ENCODE measurements around the gene DDA1. TPM values are rescaled to one million over a fixed set of nuclear protein-coding genes. Genes with fewer than 3 reads are reported as not detected.
A peak's percentile ranks its signal among the peaks of the same experiment; 100 is the strongest.

The DDA1 gene
- total and polyA plus RNA-seq, 10 of the 15 experiments (the other 5 are each of a cell fraction or from before 2014, with no cell fraction given) = 0.76 to 71.0 (median 39.4) TPM

- Histone ChIP-seq H3K27ac (ENCODE audit: control insufficient read depth, insufficient read depth) (no peak overlapping the region), H3K4me3 (no peak overlapping the region), H3K79me2 (ENCODE audit: control insufficient read depth, insufficient read depth, low read length) (no peaks in the 10 kb centered on the region), H3K9me3 (replicated peaks; ENCODE audit: control insufficient read depth, insufficient read depth, low read length) (no peaks in the 10 kb centered on the region), H2AFZ (ENCODE audit: control insufficient read depth, low read depth, low read length) (no peak overlapping the region), H3K36me3 (ENCODE audit: control insufficient read depth in 2 of 2, insufficient read depth in 2 of 2, low read length in 1 of 2) (peaks cover 5 to 12% of the 10 kb centered on the region in 2 experiments; a peak in 3 of 4 replicates), H3K27me3 (replicated peaks in 1 of 2; ENCODE audit: control insufficient read depth in 2 of 2, insufficient read depth in 2 of 2, low read length in 1 of 2) (no peaks in the 10 kb centered on the region), H3K4me2 (ENCODE audit: control insufficient read depth, insufficient read depth) (peak overlapping the region; percentile 48; the same call in 1 of the 2 replicates), H3K9ac (ENCODE audit: control insufficient read depth, insufficient read depth, low read length) (no peak overlapping the region), H3K4me1 (ENCODE audit: control insufficient read depth, insufficient read depth, low read length) (no peaks in the 10 kb centered on the region), H4K20me1 (ENCODE audit: control insufficient read depth, insufficient read depth) (no peaks in the 10 kb centered on the region)
- in situ Hi-C loops (cut with MboI) = no loop called here
- RAD21 ChIA-PET (ENCODE audit: unreplicated experiment) = no interaction called here
- DNase-seq (ENCODE audit: low read depth, low spot score) (no peak), ATAC-seq (peak; percentile 11; the same call in 2 of the 3 replicates), FAIRE-seq (no peak)
- POLR2A ChIA-PET = interaction anchor here (1.8 kb wide), 1 partner anchor 18 kb away, joined by 8 read pairs; the partner anchor contains the start of gene MRPL34
- BruUV-seq (replicated peaks) = no TSS peak
- CTCF ChIA-PET = interaction anchor here (0.6 to 0.9 kb wide), 2 partner anchors 18 to 473 kb away, joined by 3 to 4 read pairs; partner anchors contain the start of gene MRPL34
- SMC1A ChIA-PET (ENCODE audit: uncharacterized antibody, unreplicated experiment) = no interaction called here
- 21% methylated on average over 25 of the region's 56 CpGs for WGBS (ENCODE audit: insufficient coverage, insufficient replicate concordance, low lambda C conversion rate, missing lambda C conversion rate)
- intact Hi-C loops (cut with micrococcal nuclease; ENCODE audit: unreplicated experiment) = no loop called here
- TF ChIP-seq HDAC6 (IDR thresholded peaks at IDR 0.05; ENCODE audit: unreplicated experiment) = no peak
- peak in 1 of 2 experiments; percentile 32; a peak in 1 of 3 replicates for TF ChIP-seq EGR1 (IDR thresholded peaks at IDR 0.05; ENCODE audit: borderline replicate concordance in 1 of 2, low read depth in 2 of 2, low read length in 2 of 2)
Observed at GRCh38 chr19:17323300-17323963, 14.1 kb downstream of the DDA1 start.

GRCh38 chr19:17323964-17324332 lies 14.6 kb downstream of the DDA1 start:
- Histone ChIP-seq H3K4me2 (ENCODE audit: control insufficient read depth, insufficient read depth) (peak overlapping the region; percentile 48; the same call in 1 of the 2 replicates), H4K20me1 (ENCODE audit: control insufficient read depth, insufficient read depth) (no peaks in the 10 kb centered on the region), H3K27ac (ENCODE audit: control insufficient read depth, insufficient read depth) (no peak overlapping the region), H3K4me3 (no peak overlapping the region), H3K79me2 (ENCODE audit: control insufficient read depth, insufficient read depth, low read length) (no peaks in the 10 kb centered on the region), H2AFZ (ENCODE audit: control insufficient read depth, low read depth, low read length) (no peak overlapping the region), H3K4me1 (ENCODE audit: control insufficient read depth, insufficient read depth, low read length) (no peaks in the 10 kb centered on the region), H3K9me3 (replicated peaks; ENCODE audit: control insufficient read depth, insufficient read depth, low read length) (no peaks in the 10 kb centered on the region), H3K36me3 (ENCODE audit: control insufficient read depth in 2 of 2, insufficient read depth in 2 of 2, low read length in 1 of 2) (peaks cover 5 to 11% of the 10 kb centered on the region in 2 experiments; a peak in 3 of 4 replicates), H3K9ac (ENCODE audit: control insufficient read depth, insufficient read depth, low read length) (no peak overlapping the region), H3K27me3 (replicated peaks in 1 of 2; ENCODE audit: control insufficient read depth in 2 of 2, insufficient read depth in 2 of 2, low read length in 1 of 2) (no peaks in the 10 kb centered on the region; a peak in 1 of 4 replicates)
- ChIA-PET CTCF (interaction anchor here (0.9 kb wide), 1 partner anchor 19 kb away, joined by 4 read pairs; the partner anchor contains the start of gene MRPL34), POLR2A (interaction anchor here (1.8 kb wide), 1 partner anchor 19 kb away, joined by 8 read pairs; the partner anchor contains the start of gene MRPL34), RAD21 (ENCODE audit: unreplicated experiment) (interaction anchor here (1.4 kb wide), 1 partner anchor 15 kb away, joined by 3 read pairs; the partner anchor contains the start of gene DDA1), SMC1A (ENCODE audit: uncharacterized antibody, unreplicated experiment) (no interaction called here)
- 2% methylated on average over 6 of the region's 7 CpGs for WGBS (ENCODE audit: insufficient coverage, insufficient replicate concordance, low lambda C conversion rate, missing lambda C conversion rate)
- BruUV-seq (replicated peaks) = no TSS peak
- intact Hi-C loops (cut with micrococcal nuclease; ENCODE audit: unreplicated experiment) = no loop called here
- FAIRE-seq (no peak), ATAC-seq (peak; percentile 72), DNase-seq (ENCODE audit: low read depth, low spot score) (no peak)
- in situ Hi-C loops (cut with MboI) = no loop called here
- TF ChIP-seq NR2F1 (conservative IDR thresholded peaks at IDR 0.05) (peak; percentile 48; the same call in 1 of the 2 replicates), GATAD2B (conservative IDR thresholded peaks at IDR 0.05; ENCODE audit: low read depth) (0 out of 2 replicates have a peak, but pooled peaks have one; percentile 41), STAT1 (conservative IDR thresholded peaks at IDR 0.05) (no peak), IKZF1 (conservative IDR thresholded peaks at IDR 0.05) (peak; percentile 21; the same call in 1 of the 2 replicates), PAX8 (IDR thresholded peaks at IDR 0.05) (no peak), SPI1 (IDR thresholded peaks at IDR 0.05; ENCODE audit: borderline replicate concordance, insufficient read depth, low read depth, low read length) (peak; percentile 27; the same call in 1 of the 2 replicates)
- TF ChIP-seq, protein P1, sequence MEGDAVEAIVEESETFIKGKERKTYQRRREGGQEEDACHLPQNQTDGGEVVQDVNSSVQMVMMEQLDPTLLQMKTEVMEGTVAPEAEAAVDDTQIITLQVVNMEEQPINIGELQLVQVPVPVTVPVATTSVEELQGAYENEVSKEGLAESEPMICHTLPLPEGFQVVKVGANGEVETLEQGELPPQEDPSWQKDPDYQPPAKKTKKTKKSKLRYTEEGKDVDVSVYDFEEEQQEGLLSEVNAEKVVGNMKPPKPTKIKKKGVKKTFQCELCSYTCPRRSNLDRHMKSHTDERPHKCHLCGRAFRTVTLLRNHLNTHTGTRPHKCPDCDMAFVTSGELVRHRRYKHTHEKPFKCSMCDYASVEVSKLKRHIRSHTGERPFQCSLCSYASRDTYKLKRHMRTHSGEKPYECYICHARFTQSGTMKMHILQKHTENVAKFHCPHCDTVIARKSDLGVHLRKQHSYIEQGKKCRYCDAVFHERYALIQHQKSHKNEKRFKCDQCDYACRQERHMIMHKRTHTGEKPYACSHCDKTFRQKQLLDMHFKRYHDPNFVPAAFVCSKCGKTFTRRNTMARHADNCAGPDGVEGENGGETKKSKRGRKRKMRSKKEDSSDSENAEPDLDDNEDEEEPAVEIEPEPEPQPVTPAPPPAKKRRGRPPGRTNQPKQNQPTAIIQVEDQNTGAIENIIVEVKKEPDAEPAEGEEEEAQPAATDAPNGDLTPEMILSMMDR (IDR thresholded peaks at IDR 0.05 in 2 of 3, conservative IDR thresholded peaks at IDR 0.05 in 1 of 3; ENCODE audit: control insufficient read depth in 2 of 3, extremely low read depth in 1 of 3, insufficient read depth in 1 of 3, low read depth in 3 of 3, low read length in 3 of 3) = 0 out of 6 replicates have a peak, but pooled peaks of 1 of the 3 experiments have one; percentile 4

Data from GM12878 (cell line).